NOMO-1 (cell line): ENCODE results near the gene FKBP9.
"Not testable (repeated sequence)": the region's sequence is repeated elsewhere in the genome, so short reads cannot be mapped to it uniquely, and the experiment has no call there.

Experiments used
- DNase-seq, 2 experiments: peaks; one replicate each; lab custom pipeline; 2025; ENCODE audit not compliant: unreplicated experiment in 2 of 2; lab: John Stamatoyannopoulos, UW

FKBP9 gene

DNA sequence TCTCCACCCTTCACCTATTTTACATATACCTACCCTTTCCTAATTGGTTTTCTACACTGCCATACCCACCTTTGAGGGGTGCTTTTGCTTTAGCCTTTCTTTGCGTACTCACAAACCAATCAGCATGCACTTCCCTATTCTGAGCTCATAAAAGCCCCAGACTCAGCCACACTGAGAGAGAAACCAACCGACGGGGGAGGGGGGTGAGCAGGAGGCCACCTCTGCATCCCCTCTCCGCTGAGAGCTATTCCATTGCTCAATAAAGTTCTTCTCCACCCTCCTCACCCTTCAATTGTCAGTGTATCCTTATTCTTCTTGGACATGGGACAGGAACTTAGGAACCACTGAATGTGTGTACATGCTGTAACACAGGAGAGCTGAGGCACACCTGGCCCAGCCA lies 9.0 kb upstream of the FKBP9 start:
- no peak for DNase-seq

DNA sequence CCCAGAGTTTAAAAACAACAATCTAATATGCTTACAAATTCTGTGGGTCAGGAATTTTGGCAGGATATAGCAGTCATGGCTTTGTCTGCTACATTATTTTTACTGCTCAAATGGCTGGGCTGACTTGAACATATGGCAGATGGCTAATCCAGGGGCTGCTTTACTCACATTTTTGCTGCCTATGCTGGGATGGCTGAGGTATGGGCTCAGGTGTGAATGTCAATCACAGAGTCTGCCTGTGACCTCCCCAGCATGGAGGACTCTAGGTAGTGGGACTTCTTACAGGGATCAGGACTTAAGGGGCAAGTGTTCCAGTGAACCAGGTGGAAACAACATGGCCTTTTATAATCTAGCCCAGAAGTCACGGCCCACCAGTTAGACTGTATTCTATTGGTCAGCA lies 4.4 kb upstream of the FKBP9 start:
- no peak for DNase-seq

DNA sequence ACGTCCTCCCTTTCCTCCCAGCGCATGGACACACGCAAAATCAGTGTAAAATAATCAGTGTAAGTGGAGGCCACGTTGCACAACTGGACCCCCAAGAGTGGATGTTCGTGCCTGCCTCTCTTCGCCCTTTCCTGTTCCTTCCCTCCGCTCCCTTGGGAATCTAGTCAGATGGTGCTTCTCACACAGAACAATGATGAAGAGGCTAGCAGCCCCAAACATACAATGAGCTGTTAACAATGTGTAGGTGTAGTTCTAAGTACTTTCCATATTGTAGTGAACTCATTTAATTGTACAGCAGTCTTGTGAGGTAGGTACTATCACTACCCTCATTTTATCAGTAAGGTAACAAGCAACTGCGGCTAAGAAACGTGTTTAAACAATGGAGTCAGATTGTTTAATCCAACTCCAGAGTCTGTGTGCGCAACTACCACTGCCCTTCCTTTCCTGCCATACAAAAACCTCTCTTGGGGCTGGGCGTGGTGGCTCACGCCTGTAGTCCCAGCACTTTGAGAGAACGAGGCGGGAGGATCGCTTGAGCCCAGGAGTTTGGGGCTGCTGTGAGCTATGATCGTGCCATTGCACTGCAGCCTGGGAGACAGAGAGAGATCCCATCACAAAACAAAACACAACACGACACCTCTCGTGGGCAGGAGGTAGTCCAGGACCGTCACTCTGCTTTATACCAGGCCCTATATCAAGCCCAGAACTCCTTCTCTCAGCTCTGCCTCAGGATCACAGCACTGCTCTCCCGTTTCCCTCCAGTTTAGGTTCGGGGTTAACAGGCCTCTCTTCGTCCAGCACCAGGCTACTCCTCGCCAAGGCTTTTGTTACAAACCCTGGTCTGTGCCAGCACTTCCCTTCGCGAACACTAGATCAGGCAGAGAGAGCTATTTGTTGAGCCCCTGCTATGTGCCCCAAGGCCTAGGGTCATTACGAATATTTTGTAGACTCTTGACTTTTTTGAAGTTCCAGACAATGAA lies 1.1 kb downstream of the FKBP9 start:
- DNase-seq, result no peak

DNA sequence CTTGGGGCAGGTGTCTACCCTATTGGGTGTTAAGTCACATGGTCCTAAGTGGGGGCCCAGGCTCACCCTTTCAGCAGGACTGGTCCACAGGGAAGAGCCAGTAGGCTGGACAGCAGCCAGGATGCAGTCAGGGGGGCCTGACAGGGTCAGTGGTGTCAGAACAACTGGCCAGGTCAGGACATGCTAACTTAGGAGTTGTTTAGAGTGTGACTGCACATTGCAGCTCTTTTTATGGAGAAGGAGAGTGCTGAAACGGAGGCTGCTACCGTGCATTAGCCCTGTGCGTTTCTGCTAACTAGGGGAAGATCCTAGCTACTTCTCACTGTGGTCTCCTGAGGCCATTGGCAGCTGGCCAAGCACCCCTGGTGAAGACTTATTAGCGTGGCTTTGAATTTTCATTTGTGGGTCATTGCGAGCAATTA lies 6.7 kb downstream of the FKBP9 start:
- not testable (repeated sequence) for DNase-seq

DNA sequence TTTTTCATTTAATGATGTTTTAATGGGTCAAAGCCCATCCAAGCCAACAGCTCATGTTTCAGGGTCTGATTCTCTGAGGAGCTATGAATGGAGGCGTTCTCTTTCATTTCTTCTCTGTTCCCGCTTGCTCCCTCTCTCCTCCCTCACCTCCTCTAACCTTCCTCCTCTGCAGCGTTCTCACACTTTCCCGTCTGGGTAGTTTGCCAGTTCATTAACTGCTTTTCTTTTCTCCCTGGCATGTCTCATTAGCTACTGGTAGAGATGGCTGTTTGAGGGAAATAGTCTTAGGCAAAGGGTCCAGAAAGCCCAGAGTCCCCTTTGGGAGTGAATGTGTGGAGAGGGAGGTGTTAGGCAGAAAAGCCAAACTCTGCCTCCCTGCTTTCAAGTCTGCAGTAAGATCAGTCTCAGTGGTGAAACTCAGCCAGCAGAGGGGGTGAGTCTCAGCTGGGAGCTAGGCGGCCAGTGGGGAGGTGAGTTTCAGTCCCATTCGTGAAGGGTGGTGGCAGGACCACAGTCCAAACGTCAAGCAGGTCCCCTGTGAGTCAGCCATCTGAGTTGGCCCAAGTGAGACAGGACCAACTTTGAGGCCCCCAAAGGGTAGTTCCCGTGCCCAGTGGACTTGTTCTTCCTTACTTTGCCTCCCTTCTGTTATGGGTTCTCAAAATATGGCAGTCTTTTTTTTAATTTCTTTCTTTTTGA lies 7.4 kb downstream of the FKBP9 start:
- not testable (repeated sequence) for DNase-seq

DNA sequence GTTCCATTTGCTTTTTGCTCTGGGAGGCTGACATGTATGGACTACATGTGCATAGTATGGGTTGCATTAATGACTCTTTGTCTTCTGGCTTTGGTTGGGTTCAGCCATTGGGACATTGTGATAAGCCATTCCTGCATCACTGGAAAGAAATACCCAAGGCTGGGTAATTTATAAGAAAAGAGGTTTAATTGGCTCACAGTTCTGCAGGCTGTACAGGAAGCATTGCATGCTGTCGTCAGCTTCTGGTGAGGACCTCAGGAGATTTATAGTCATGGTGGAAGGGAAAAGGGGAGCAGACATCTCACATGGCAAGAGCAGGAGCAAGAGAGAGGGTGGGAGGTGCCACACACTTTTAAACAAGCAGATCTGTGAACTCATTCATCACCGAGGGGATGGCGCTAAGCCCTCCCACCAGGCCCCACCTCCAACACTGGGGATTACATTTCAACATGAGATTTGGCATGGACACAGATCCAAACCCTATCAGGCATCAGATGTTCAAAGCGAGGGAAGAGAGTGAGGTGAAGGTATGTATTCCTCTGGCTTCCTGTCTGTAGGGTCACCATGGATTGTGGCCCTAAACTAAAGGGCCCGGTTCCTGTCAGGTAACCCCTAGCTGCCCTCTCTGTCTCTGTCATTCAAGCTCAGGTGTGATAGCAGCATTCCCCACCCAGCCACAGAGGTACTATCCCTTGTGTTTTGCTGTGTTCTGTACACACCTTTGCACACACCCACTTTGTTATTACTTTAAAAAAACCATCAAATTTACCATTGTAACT lies 9.4 kb downstream of the FKBP9 start:
- not testable (repeated sequence) for DNase-seq

DNA sequence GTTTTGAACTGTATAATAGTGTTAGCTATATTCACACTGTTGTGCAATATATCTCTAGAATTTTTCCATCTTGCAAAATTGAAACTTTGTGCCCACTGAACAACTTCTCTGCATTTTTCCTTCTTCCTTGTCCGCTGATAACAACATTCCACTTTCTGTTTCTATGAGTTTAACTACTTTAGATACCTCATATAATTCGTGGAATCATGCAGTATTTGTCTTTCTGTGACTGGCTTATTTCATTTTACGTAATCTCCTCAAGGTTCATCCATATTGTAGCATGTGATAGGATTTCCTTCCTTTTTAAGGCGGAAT lies 10.0 kb downstream of the FKBP9 start:
- not testable (repeated sequence) for DNase-seq

DNA sequence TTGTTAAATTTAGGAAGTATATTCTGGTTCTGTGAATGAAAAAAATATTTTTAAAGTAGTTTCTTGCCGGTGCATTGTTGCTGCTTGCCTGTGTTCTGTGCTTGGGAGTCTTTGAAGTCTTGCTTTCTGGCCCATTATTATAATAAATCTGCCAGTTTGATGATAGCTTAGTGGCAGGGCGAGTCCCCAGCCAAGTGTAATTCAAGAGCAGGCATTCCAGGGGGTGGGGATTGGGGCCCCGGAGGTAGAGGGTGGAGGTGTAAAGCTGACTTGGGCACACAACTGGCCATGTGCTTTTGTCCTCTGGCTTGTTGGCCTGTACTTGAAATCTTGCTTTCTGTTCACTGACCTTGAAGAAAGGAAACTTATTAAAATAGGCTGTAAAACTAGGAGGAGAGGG lies 14.7 kb downstream of the FKBP9 start:
- not testable (repeated sequence) for DNase-seq

DNA sequence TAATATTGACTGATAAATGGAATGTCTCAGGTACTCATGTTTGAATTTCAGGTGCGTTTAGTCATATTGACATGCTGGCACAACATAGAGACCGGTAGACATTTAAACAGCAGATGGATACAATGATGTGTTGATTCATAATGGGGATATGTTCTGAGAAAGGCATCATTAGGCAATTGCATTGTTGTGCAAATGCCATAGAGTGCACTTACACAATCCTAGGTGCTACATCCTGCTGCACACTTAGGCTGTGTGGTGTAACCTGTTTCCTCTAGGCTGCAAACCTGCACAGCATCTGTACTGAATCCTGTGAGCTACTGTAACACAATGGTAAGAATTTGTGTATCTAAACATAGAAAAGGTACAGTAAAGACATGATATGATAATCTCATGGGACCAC lies 19.9 kb downstream of the FKBP9 start:
- DNase-seq, result not testable (repeated sequence)

DNA sequence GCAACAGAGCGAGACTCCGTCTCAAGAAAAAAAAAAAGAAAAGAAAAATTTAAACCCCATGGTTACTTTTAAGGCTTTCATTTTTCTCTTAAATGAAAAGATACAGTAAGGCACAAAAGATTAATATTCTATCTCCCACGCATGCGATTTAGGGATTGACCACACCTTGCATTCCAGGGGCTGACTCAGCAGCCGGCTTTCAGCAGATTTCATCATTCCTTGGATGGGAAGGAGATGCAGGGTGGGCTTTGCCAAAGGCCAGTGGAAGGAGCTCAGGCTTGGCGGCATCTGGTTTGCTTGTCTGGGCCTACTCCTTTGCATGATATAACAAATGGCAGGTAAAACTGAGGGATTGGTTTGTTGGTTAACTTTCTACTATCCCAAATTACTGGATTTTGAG lies 22.0 kb downstream of the FKBP9 start:
- not testable (repeated sequence) for DNase-seq

DNA sequence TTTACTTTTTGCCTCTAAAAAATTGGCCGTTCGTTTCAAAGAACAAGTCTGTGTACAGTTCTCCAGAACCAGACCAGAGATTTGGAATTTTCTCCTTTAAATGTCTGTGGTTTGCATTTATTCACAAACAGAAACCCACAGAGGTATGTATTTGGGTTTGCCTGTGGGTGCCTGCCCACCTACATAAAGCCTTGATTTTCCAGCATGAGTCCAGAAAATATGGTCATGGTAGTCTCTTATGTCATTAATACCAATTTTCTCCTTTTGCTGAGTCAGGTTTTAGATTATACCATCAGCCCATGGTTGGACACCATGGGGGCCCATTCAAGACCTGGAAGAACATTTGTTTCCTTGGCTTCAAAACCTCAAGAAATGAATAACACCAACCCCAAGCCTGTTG lies 22.7 kb downstream of the FKBP9 start:
- DNase-seq, result not testable (repeated sequence)

DNA sequence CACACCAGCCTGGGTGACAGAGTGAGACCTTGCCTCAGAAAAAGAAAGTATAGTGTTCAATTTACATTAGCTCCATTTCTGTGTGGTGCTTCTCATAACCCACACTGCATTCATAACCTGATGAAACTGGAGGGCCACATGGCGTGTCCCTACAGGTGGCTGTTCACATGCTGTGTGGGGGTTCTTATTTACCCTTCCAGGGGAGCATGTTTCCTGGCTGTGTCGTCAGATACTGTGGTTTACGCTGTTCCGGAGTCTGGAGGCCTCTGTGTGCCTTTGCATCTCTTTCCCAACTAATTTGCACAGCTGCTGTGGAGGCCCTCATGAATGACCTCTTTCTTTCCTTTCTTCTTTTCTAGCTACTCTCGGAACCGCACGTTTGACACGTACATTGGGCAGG lies 30.9 kb downstream of the FKBP9 start:
- DNase-seq, result not testable (repeated sequence)

DNA sequence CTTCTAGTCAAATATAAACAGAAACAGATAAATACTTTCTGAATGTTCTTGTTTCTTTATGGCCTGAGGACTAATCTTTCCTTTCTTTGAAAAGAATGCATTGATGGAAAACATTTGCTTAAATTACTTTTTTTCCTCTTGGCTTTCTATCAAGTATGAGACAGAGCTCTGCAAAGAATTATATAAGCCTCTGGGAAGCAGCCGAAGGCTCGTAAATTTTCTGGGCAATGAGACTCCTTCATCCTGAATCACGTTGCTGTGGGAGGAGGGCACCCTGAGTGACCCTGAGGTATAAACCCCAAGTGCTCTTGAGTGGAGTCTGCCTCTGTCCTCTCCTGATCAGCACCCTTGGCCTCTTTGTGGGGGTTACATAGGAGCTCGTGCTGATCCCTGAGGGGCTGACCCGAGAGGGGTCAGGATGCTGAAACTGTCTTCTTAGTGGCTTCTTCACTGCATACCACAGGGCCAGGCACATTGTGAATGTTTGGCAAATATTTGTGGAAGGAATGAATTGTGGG lies 33.9 kb downstream of the FKBP9 start:
- DNase-seq, result not testable (repeated sequence)

DNA sequence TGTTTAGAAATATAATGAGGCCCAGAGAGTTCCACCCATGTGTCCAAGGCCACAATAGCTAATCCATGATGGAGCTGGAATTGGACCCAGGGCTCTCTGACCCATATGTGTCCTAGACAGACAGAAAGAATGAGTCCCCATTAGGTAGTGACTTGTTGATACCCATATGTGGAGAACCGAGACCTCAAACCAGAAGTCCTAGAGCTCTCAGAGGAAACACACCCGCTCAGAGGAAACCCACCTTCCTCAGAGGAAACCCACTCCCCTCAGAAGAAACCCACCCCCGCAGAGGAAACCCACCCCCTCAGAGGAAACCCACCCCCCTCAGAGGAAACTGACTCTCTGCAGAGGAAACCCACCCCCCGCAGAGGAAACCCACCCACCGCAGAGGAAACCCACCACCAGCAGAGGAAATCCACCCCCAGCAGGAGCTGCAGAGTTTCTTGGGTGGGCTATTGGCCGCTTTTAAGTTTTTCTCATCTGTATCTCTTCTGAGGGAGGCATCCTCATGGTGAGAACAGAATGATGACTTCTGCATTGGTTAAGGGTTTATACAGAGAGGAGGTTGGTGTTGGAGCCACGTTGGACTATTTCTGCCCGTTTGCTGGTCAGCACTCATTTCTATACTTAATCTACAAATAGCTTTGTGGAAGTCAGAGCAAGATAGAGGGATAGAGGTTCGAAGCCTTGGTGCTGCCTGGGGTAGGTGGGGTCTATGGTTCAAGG lies 34.9 kb downstream of the FKBP9 start:
- not testable (repeated sequence) for DNase-seq

DNA sequence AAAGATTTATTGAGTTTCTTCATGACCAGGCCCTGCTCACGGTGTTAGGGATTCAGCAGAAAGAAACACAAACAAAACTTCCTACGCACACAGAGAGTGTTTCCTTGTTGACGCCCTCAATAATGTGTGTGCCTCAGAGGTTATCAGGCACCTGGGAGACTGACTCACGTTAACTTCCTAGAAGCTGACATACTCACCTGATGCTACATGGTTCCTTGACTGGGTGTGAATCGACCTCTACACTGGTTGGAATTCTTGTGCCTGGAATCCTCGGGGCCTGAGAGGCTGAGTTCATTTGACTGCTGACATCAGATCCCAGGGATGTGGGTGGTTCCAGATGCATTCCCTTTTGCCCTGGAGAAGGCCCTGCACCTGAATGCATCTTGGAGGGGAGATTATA lies 35.5 kb downstream of the FKBP9 start:
- DNase-seq, result not testable (repeated sequence)

DNA sequence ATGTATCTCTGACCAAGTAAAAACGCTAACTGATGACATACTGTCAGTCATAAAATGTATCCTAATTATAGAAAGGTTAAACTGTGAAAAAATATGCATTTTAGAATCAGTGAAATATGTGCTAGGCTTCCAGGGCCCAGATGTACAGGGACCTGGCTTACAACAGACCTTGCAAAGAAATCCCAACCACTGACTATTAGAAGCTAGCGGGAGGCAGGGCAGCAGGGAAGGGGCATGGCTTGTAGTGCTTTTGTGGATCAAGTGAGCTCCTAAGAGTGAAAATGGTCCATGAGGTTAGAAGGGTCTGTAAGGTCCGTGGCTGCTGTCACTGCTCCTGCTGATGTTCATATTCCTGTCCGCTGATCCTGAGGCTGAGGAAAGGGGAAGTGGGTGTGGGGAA lies 40.7 kb downstream of the FKBP9 start:
- DNase-seq, result not testable (repeated sequence)

DNA sequence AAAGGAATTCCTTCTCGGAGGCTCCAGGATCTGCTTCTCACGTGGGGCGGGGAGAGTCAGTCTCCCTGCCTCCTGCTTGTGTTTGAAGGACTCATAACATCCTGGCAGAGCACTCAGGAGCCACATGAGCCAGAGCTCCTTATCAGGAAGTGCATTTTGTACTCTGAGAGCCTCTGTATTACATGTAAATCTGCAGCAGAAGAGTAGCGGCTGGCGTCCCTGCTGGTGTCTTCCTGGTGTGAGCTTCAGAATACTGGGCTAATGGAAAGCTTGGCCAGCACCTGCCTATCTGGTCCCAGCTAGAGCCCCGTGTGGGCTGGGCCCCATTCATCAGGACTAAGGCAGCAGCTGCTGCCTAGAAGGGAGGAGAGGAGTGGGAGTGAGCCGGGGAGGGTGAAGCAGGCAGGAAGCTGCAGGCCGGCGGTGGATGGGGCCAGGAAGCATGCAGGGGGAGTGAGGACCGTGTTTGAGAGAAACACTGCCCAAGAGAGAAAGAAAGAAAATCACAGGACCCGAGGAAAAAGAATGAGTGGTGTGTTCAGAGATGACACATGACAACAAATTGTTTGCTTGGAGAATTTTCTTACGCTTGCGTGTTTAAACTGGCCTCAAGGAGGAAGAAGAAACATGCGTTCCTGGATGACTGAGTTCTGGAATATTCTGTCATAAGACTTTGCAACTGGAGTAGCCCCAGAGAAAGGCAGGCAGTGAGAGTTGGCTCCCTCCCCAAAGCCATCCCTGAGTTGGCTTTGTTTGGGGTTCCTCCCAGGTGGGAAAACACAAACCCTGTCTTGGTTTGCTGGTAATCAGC lies 41.3 kb downstream of the FKBP9 start:
- not testable (repeated sequence) for DNase-seq

DNA sequence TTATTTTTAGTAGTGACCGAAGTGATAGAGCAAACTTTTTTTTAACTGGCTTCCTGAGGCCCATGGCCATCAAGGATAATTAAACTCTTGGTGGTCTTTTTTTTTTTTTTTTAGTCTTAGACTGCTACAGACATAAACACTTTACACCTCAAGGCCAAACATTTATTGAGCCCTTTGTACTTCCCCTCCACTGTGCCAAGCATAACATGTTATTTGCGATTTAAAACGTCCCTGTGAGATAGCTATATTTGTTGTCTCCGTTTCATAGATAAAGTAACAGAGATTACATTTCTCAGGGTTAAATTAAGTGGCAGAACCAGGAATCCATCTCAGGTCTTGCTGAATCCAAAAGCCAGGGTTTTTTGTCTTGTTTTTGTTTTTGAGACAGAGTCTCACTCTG lies 42.1 kb downstream of the FKBP9 start:
- DNase-seq, result not testable (repeated sequence)

DNA sequence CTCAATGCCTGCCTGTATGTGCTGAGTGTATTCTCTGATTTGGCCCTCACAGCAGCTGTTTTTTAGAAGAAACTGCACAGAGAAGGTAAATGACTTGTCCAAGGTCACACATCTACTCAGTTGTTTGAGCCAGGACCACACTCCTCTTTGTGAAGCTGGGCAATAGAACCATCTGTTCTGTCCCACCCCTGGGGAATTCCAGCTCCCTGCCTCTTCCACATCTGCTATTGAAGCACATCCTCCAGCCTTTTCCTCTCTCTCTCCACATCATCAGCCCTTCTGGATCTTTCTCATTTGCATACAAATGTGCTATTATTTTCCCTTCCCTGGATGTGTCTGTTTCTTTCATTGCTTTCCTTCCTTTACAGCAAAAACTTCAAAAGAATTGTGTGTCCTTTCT lies 45.9 kb downstream of the FKBP9 start:
- not testable (repeated sequence) for DNase-seq
